HEK293 (cell line): ENCODE measurements around the gene CA10.

Source experiments
- CTCF ChIA-PET: fragments of 350-600 bp; formaldehyde crosslinking; extraction: SDS; loops from one replicate; lab custom pipeline; 2021; ENCODE audit warnings: antibody characterized with exemption; lab: Yijun Ruan, JAX
- POLR2A ChIA-PET: fragments of 300-600 bp; formaldehyde crosslinking; extraction: SDS; loops from one replicate; lab custom pipeline; 2020; ENCODE audit warnings: antibody characterized with exemption, inconsistent platforms; lab: Yijun Ruan, JAX
- H3K27ac ChIP-seq: fragments of 200-500 bp; sonication (Bioruptor generic); 2 replicates; pipeline ENCODE4 v1.5.1; 2014; ENCODE audit warnings: low read depth, low read length, control low read depth, inconsistent platforms; ENCODE audit errors: extremely low read depth
- H3K36me3 ChIP-seq, 2 experiments: fragments of 200-500 bp in 1 of 2; sonication (Bioruptor generic) in 1 of 2; 1 replicate in 1 of 2; 2 replicates in 1 of 2; pipeline ENCODE4 v1.5.1; 2014 to 2017; ENCODE audit warnings: inconsistent platforms in 2 of 2, low read length in 2 of 2; ENCODE audit not compliant: control insufficient read depth in 2 of 2, insufficient read depth in 1 of 2
- H3K4me1 ChIP-seq: fragments of 200-500 bp; sonication (Bioruptor generic); 2 replicates; pipeline ENCODE4 v1.5.1; 2014; ENCODE audit warnings: mild to moderate bottlenecking, low read length, inconsistent platforms; ENCODE audit not compliant: control insufficient read depth, insufficient read depth
- H3K4me3 ChIP-seq: 2 replicates; pipeline ENCODE4 v1.5.1; 2011; ENCODE audit warnings: low read depth, mild to moderate bottlenecking, control low read depth, low read length, moderate library complexity
- H3K9me3 ChIP-seq: fragments of 200-500 bp; sonication (Bioruptor generic); 2 replicates; pipeline ENCODE4 v1.5.1; 2014; ENCODE audit warnings: low read depth, low read length, inconsistent platforms; ENCODE audit not compliant: control insufficient read depth, insufficient read depth
- FEZF1 ChIP-seq: fragments of 450-650 bp; formaldehyde crosslinking; IDR thresholded peaks from 2 replicates; pipeline ENCODE4 v1.5.1; 2016; ENCODE audit warnings: missing biosample characterization, missing genetic modification characterization
- GLI2 ChIP-seq: fragments of 450-650 bp; formaldehyde crosslinking; IDR thresholded peaks from 2 replicates; pipeline ENCODE4; 2017; ENCODE audit warnings: missing biosample characterization, missing genetic modification characterization, low read depth, borderline replicate concordance
- HIC1 ChIP-seq: fragments of 450-650 bp; formaldehyde crosslinking; IDR thresholded peaks from 2 replicates; pipeline ENCODE4 v1.5.1; 2016; ENCODE audit warnings: missing biosample characterization, missing genetic modification characterization
- INSM2 ChIP-seq: fragments of 450-650 bp; formaldehyde crosslinking; IDR thresholded peaks from 2 replicates; pipeline ENCODE4 v1.5.1; 2016; ENCODE audit warnings: missing biosample characterization, missing genetic modification characterization
- MZF1 ChIP-seq: fragments of 450-650 bp; formaldehyde crosslinking; IDR thresholded peaks from 2 replicates; pipeline ENCODE4 v1.5.1; 2017; ENCODE audit warnings: missing biosample characterization, missing genetic modification characterization, borderline replicate concordance
- OVOL3 ChIP-seq: fragments of 450-650 bp; formaldehyde crosslinking; IDR thresholded peaks from 2 replicates; pipeline ENCODE4 v1.5.1; 2016; ENCODE audit warnings: missing biosample characterization, missing genetic modification characterization
- TRIM28 ChIP-seq: IDR thresholded peaks from 2 replicates; pipeline ENCODE4 v1.6.1; 2011; ENCODE audit warnings: low read length, control low read depth, borderline replicate concordance
- WT1 ChIP-seq: fragments of 450-650 bp; formaldehyde crosslinking; IDR thresholded peaks from 2 replicates; pipeline ENCODE4 v1.5.1; 2016; ENCODE audit warnings: missing biosample characterization, missing genetic modification characterization
- ZBTB1 ChIP-seq: fragments of 450-650 bp; formaldehyde crosslinking; IDR thresholded peaks from 2 replicates; pipeline ENCODE4 v1.5.1; 2016; ENCODE audit warnings: missing biosample characterization, missing genetic modification characterization
- ZBTB10 ChIP-seq: fragments of 450-650 bp; formaldehyde crosslinking; IDR thresholded peaks from 2 replicates; pipeline ENCODE4 v1.5.1; 2016; ENCODE audit warnings: missing biosample characterization, missing genetic modification characterization
- ZBTB17 ChIP-seq: fragments of 450-650 bp; formaldehyde crosslinking; IDR thresholded peaks from 2 replicates; pipeline ENCODE4 v1.5.1; 2016; ENCODE audit warnings: missing biosample characterization, missing genetic modification characterization
- ZBTB48 ChIP-seq: fragments of 450-650 bp; formaldehyde crosslinking; IDR thresholded peaks from 2 replicates; pipeline ENCODE4 v1.5.1; 2016; ENCODE audit warnings: missing biosample characterization, missing genetic modification characterization
- ZFHX2 ChIP-seq: fragments of 450-650 bp; formaldehyde crosslinking; conservative IDR thresholded peaks from 2 replicates; pipeline ENCODE4 v1.5.1; 2016; ENCODE audit warnings: missing biosample characterization, missing genetic modification characterization
- ZNF24 ChIP-seq: fragments of 450-650 bp; formaldehyde crosslinking; IDR thresholded peaks from 2 replicates; pipeline ENCODE4 v1.5.1; 2016; ENCODE audit warnings: missing biosample characterization, missing genetic modification characterization
- ZNF518A ChIP-seq: fragments of 450-650 bp; formaldehyde crosslinking; conservative IDR thresholded peaks from 2 replicates; pipeline ENCODE4 v1.5.1; 2016; ENCODE audit warnings: low read depth, missing biosample characterization, missing genetic modification characterization
- ZNF560 ChIP-seq: fragments of 450-650 bp; formaldehyde crosslinking; IDR thresholded peaks from 2 replicates; pipeline ENCODE4 v1.5.1; 2017; ENCODE audit warnings: missing biosample characterization, missing genetic modification characterization, borderline replicate concordance
- ZNF623 ChIP-seq: fragments of 450-650 bp; formaldehyde crosslinking; IDR thresholded peaks from 2 replicates; pipeline ENCODE4 v1.5.1; 2016; ENCODE audit warnings: missing biosample characterization, missing genetic modification characterization
- ZNF629 ChIP-seq: fragments of 450-650 bp; formaldehyde crosslinking; IDR thresholded peaks from 2 replicates; pipeline ENCODE4 v1.5.1; 2017; ENCODE audit warnings: missing biosample characterization, missing genetic modification characterization
- ZNF701 ChIP-seq: fragments of 450-650 bp; formaldehyde crosslinking; IDR thresholded peaks from 2 replicates; pipeline ENCODE4 v1.5.1; 2016; ENCODE audit warnings: missing biosample characterization, missing genetic modification characterization

CA10 gene

GRCh38 chr17:51745993-51746392, 412.5 kb downstream of the CA10 start (continued):
- TF ChIP-seq HIC1 (tag by site-specific recombination) = no peak
- TF ChIP-seq ZNF623 (tag by site-specific recombination) = 0 out of 2 replicates have a peak, but pooled peaks have one; percentile 21
- no peak for TF ChIP-seq FEZF1 (tag by site-specific recombination)
- 0 out of 2 replicates have a peak, but pooled peaks have one; percentile 22 for TF ChIP-seq TRIM28
- TF ChIP-seq ZBTB1 (tag by site-specific recombination) = no peak
- TF ChIP-seq ZNF560 (tag by site-specific recombination) = no peak
- TF ChIP-seq MZF1 = no peak
- TF ChIP-seq ZNF629 = no peak

DNA sequence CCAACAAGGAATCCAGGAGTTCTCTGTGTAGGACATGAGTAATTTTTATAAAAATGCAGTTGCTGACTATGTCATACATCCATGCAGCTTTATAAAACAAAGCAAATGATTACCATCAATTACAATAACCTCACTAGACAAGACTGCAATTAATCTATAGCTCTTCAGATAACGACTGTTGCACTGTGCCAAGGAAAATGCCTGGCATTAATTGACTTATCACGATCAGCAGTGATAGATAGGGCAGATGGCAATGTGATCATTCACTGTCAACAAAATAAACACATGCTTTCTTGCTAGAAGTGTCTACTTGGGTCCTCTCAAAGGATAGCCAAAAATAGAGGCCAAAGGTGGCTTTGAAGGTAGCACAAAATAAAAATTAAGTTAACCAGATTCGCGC, 415.0 kb downstream of the CA10 start:
- ChIA-PET POLR2A (no interaction called here), CTCF (interaction anchor here (0.6 to 1.1 kb wide), 4 partner anchors 10 to 372 kb away, joined by 3 to 6 read pairs (median 4); no protein-coding TSS in a partner anchor)
- H3K36me3 ChIP-seq = no peaks in the 10 kb centered on the region
- H3K27ac ChIP-seq = no peak overlapping the region
- TF ChIP-seq ZBTB10 (tag by site-specific recombination) (no peak), ZNF701 (tag by site-specific recombination) (no peak)
- peaks cover 43% of the 10 kb centered on the region for H3K4me1 ChIP-seq
- H3K4me3 ChIP-seq = no peak overlapping the region
- H3K9me3 ChIP-seq = no peaks in the 10 kb centered on the region

DNA sequence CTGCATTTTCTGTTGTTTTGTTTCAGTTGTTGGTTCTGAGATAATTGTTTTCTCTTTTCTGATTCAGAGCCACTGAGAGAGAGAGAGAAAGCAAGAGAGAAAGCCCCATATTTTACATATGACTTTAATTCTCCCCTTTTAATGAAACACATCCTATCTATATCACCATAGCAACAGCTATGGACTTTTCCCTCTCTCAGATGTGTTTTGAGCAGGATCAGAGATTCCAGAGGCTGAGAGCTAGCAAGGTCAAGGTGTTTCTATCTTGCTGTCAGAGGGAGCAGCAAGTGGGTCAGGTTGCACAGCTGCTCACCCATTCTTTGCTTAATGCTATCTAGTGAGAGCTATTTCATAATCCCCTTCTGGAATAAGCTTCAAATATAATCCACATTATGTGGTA, 415.9 kb downstream of the CA10 start:
- TF ChIP-seq WT1 (tag by site-specific recombination) = no peak
- TF ChIP-seq ZBTB17 (tag by site-specific recombination) = no peak
- no peak for TF ChIP-seq MZF1
- TF ChIP-seq ZFHX2 (tag by site-specific recombination) = no peak
- TF ChIP-seq OVOL3 (tag by site-specific recombination) = no peak
- Histone ChIP-seq H3K4me1 (peaks cover 44% of the 10 kb centered on the region), H3K4me3 (no peak overlapping the region), H3K27ac (no peak overlapping the region), H3K9me3 (no peaks in the 10 kb centered on the region), H3K36me3 (no peaks in the 10 kb centered on the region)
- CTCF ChIA-PET = interaction anchor here (0.6 to 1.1 kb wide), 4 partner anchors 9 to 158 kb away, joined by 3 to 6 read pairs (median 4); no protein-coding TSS in a partner anchor
- POLR2A ChIA-PET = no interaction called here

- POLR2A ChIA-PET = interaction anchor here (0.6 kb wide), 1 partner anchor 92 kb away, joined by 3 read pairs; no protein-coding TSS in a partner anchor
- CTCF ChIA-PET = no interaction called here
- Histone ChIP-seq H3K4me1 (peaks cover 41% of the 10 kb centered on the region), H3K27ac (no peak overlapping the region), H3K9me3 (no peaks in the 10 kb centered on the region), H3K4me3 (no peak overlapping the region), H3K36me3 (no peaks in the 10 kb centered on the region)
- TF ChIP-seq INSM2 (tag by site-specific recombination) (peak; percentile 66; the same call in 1 of the 2 replicates), ZNF629 (peak; percentile 62; the same call in 1 of the 2 replicates), GLI2 (0 out of 2 replicates have a peak, but pooled peaks have one; percentile 30), ZNF518A (tag by site-specific recombination) (no peak), ZNF24 (tag by site-specific recombination) (0 out of 2 replicates have a peak, but pooled peaks have one; percentile 30), ZBTB48 (tag by site-specific recombination) (no peak)
Measured at GRCh38 chr17:51741458-51741857, 417.1 kb downstream of the CA10 start.
